HEK293 (cell line): ENCODE measurements around the gene RSRP1.

Source experiments
- KLF10 ChIP-seq: fragments of 450-650 bp; IDR thresholded peaks from 2 replicates; pipeline ENCODE4 v1.5.1; 2018; ENCODE audit warnings: missing biosample characterization, mild to moderate bottlenecking, missing genetic modification characterization
- KLF16 ChIP-seq: fragments of 450-650 bp; formaldehyde crosslinking; IDR thresholded peaks from 2 replicates; pipeline ENCODE4 v1.5.1; 2017; ENCODE audit warnings: missing biosample characterization, missing genetic modification characterization
- PRDM2 ChIP-seq: fragments of 450-650 bp; formaldehyde crosslinking; IDR thresholded peaks from 2 replicates; pipeline ENCODE4 v1.5.1; 2016; ENCODE audit warnings: missing biosample characterization, missing genetic modification characterization, borderline replicate concordance
- PRDM6 ChIP-seq: fragments of 450-650 bp; formaldehyde crosslinking; IDR thresholded peaks from 2 replicates; pipeline ENCODE4 v1.5.1; 2017; ENCODE audit warnings: missing biosample characterization, missing genetic modification characterization
- SP7 ChIP-seq: fragments of 450-650 bp; formaldehyde crosslinking; IDR thresholded peaks from 2 replicates; pipeline ENCODE4 v1.5.1; 2016; ENCODE audit warnings: missing biosample characterization, missing genetic modification characterization
- ZBTB11 ChIP-seq: fragments of 450-650 bp; formaldehyde crosslinking; conservative IDR thresholded peaks from 2 replicates; pipeline ENCODE4 v1.5.1; 2016; ENCODE audit warnings: low read depth, missing biosample characterization, missing genetic modification characterization
- ZNF19 ChIP-seq: fragments of 450-650 bp; formaldehyde crosslinking; IDR thresholded peaks from 2 replicates; pipeline ENCODE4; 2016; ENCODE audit warnings: missing biosample characterization, missing genetic modification characterization, low read depth
- ZNF335 ChIP-seq: fragments of 450-650 bp; formaldehyde crosslinking; conservative IDR thresholded peaks from 2 replicates; pipeline ENCODE4 v1.5.1; 2016; ENCODE audit warnings: missing biosample characterization, missing genetic modification characterization
- ZNF488 ChIP-seq: fragments of 450-650 bp; formaldehyde crosslinking; IDR thresholded peaks from 2 replicates; pipeline ENCODE4 v1.5.1; 2016; ENCODE audit warnings: missing biosample characterization, missing genetic modification characterization
- ZNF549 ChIP-seq: fragments of 450-650 bp; IDR thresholded peaks from 2 replicates; pipeline ENCODE4 v1.5.1; 2018; ENCODE audit warnings: missing biosample characterization, missing genetic modification characterization, mild to moderate bottlenecking, inconsistent platforms, moderate library complexity
- ZNF658 ChIP-seq: fragments of 450-650 bp; formaldehyde crosslinking; IDR thresholded peaks from 2 replicates; pipeline ENCODE4; 2016; ENCODE audit warnings: missing biosample characterization, missing genetic modification characterization
- ZNF747 ChIP-seq: fragments of 450-650 bp; formaldehyde crosslinking; IDR thresholded peaks from 2 replicates; pipeline ENCODE4 v1.5.1; 2016; ENCODE audit warnings: missing biosample characterization, missing genetic modification characterization

Gene RSRP1

GRCh38 chr1:25232866-25233784, 14.1 kb downstream of the RSRP1 start (continued):
- no peak for TF ChIP-seq ZBTB11 (tag by site-specific recombination)
- TF ChIP-seq KLF16 (tag by site-specific recombination): peak; percentile 55; the same call in 1 of the 2 replicates
- TF ChIP-seq KLF10: peak; percentile 47
- TF ChIP-seq PRDM6: no peak
- no peak for TF ChIP-seq ZNF488
- no peak for TF ChIP-seq ZNF549 (tag by site-specific recombination)
- TF ChIP-seq ZNF658 (tag by site-specific recombination): no peak
- no peak for TF ChIP-seq PRDM2 (tag by site-specific recombination)
- peak; percentile 61 for TF ChIP-seq ZNF335 (tag by site-specific recombination)
- TF ChIP-seq ZNF19 (tag by site-specific recombination): no peak
- no peak for TF ChIP-seq SP7
- TF ChIP-seq ZNF747 (tag by site-specific recombination): no peak
